Testis (tissue), 2 donors: ENCODE data around the gene CCDC92B.

Experiments
- CTCF ChIP-seq, 3 experiments: fragments of 450-650 bp in 2 of 3; fragments of 200-600 bp in 1 of 3; sonication (generic) in 1 of 3; IDR thresholded peaks; one replicate each; pipeline ENCODE4 v1.5.1; 2016 to 2019; ENCODE audit warnings: antibody characterized with exemption in 3 of 3, mild to moderate bottlenecking in 2 of 3, moderate library complexity in 1 of 3
- POLR2A ChIP-seq: fragments of 450-650 bp; IDR thresholded peaks from one replicate; pipeline ENCODE4 v1.6.1; 2017; ENCODE audit warnings: antibody characterized with exemption, mild to moderate bottlenecking, moderate library complexity

- TF ChIP-seq CTCF (IDR thresholded peaks at IDR 0.05) (no peak), POLR2A (no peak)
Measured at GRCh38 chr17:2701161-2701995, 48.1 kb downstream of the CCDC92B start.
